Activated CD4-positive, alpha-beta T cell treated with anti-CD3 and anti-CD28 coated beads, Interleukin-2, amount 10 ng/mL, durations not matched to agents 7 days and 5 days (primary cell): ENCODE data around the gene TRAPPC2L. TPM values are rescaled to one million over a fixed set of nuclear protein-coding genes. Genes with fewer than 3 reads are reported as not detected.

ENCODE experiments used
- CTCF ChIA-PET: fragments of 350-600 bp; sonication (Branson Sonifier 250); formaldehyde crosslinking; loops from one replicate; lab custom pipeline; 2021; ENCODE audit warnings: antibody characterized with exemption; lab: Charles Lee
- POLR2A ChIA-PET: fragments of 350-600 bp; sonication (Branson Sonifier 250); formaldehyde crosslinking; loops from one replicate; lab custom pipeline; 2021; ENCODE audit warnings: antibody characterized with exemption; lab: Charles Lee
- DNase-seq: peaks from one replicate; pipeline ENCODE4 v3.0.0-alpha.2; 2020
- H3K27ac Mint-ChIP-seq: one replicate; pipeline ENCODE4 v1.8.0; 2021; ENCODE audit warnings: mild to moderate bottlenecking, moderate library complexity, mixed read lengths
- H3K27me3 Mint-ChIP-seq: one replicate; pipeline ENCODE4 v1.8.0; 2021; ENCODE audit warnings: mixed read lengths
- H3K36me3 Mint-ChIP-seq: one replicate; pipeline ENCODE4 v1.8.0; 2021; ENCODE audit warnings: low read depth, mixed read lengths
- H3K4me1 Mint-ChIP-seq: one replicate; pipeline ENCODE4 v1.8.0; 2021; ENCODE audit warnings: mixed read lengths
- H3K4me3 Mint-ChIP-seq: one replicate; pipeline ENCODE4 v1.8.0; 2021; ENCODE audit warnings: mild to moderate bottlenecking, moderate library complexity, mixed read lengths
- H3K9me3 Mint-ChIP-seq: one replicate; pipeline ENCODE4 v1.8.0; 2021; ENCODE audit warnings: mixed read lengths
- total RNA-seq, 2 experiments: library from RNA; stranded (reverse); gene quantifications; one replicate each; pipeline ENCODE4 v1.2.3, GENCODE V29; 2021

TRAPPC2L gene
- total RNA-seq, 2 experiments from 2014 or later, result 47.7 to 55.7 TPM

- H3K27ac Mint-ChIP-seq, result no peak overlapping the region
- no peak for DNase-seq
- no peaks in the 10 kb centered on the region for H3K9me3 Mint-ChIP-seq
- H3K4me3 Mint-ChIP-seq, result no peak overlapping the region
- no peaks in the 10 kb centered on the region for H3K27me3 Mint-ChIP-seq
- CTCF ChIA-PET, result no interaction called here
- no peaks in the 10 kb centered on the region for H3K4me1 Mint-ChIP-seq
- POLR2A ChIA-PET, result no interaction called here
- no peaks in the 10 kb centered on the region for H3K36me3 Mint-ChIP-seq
Observed at GRCh38 chr16:88909431-88910210, 52.7 kb downstream of the TRAPPC2L start.

DNA sequence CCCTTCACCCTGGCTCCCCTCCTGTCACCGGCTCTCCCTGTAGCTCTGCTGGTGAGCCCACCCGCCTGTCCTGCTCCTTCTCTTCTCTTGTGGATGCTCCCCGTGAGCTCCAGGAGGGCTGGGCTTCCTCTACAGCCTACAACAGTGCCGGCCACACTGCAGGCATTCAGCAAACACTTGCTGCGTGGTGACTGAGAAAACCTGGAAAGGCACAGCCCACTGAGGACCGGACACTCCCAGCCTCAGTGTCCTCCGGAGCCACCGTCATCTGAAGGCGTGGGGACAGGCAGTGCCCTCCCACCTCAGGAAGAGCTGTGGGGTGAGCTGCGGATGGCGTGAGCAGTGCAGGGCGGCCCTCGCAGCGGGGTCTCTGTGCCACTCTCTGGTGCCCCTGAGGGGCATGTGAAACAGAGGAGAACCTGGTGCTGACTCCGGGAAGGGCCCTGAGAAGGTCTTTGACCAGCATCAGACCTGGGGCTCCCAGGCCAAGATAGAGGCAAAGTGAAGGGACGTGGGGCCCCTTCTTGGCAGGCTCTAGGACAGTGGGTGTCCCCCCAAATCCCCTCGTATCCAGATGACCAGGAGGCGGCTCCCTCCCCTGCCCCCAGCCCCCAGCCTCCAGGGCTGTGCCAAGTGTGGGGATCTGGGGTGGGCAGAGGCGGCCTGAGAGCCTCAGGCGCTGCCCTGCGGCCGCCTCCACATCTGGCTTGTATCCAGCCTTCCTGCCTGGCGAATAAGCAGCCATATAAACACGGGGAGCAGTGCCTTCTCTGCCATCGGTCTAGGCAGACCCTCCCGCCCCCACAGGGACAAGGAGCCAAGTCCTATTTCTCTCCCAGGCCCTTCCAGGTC lies 53.6 kb downstream of the TRAPPC2L start:
- CTCF ChIA-PET, result no interaction called here
- Mint-ChIP-seq H3K36me3 (no peaks in the 10 kb centered on the region), H3K4me1 (no peaks in the 10 kb centered on the region)

DNA sequence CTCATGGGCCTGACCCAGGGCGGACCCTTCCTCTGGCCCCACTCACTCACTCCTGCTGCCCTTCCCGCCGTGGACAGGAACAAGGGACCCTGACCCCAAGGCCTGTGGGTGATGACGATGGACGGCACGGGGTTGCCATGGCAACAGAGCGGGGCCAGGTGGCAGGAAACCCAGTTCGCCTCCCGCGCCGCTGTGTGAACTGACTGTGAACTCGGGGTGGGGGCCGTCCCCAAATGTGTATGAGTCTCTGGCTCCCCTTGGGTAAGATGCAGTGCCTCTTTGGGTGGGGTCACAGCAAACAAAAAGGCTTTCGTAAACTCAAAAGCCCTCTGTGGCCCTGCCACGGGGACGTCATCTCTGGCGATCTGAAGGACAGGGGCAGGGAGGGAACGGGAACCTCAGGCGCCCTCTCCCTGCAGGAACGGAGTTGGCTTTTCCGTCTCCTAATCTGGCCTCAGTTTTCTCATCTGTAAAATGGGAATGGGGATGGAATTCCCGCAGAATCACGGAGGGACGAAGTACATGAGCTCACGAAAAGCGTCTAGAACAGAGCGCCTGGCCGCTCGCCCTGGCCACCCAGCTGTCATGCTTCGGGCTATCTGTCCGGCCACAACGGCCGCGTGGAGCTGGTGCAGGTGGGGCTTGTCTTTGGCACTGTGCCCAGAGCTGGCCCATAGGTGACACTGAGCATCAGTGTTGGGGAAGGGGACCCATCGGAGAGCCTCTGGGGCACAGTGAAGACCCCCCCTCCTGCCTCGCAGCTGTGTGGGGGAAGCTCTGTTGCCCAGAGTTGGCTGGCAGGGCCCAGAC lies 54.4 kb downstream of the TRAPPC2L start:
- H3K27ac Mint-ChIP-seq, result no peak overlapping the region
- H3K4me1 Mint-ChIP-seq, result no peaks in the 10 kb centered on the region
- no peak overlapping the region for H3K4me3 Mint-ChIP-seq
- CTCF ChIA-PET, result no interaction called here
- no peaks in the 10 kb centered on the region for H3K27me3 Mint-ChIP-seq
- POLR2A ChIA-PET, result no interaction called here
- peaks cover 6% of the 10 kb centered on the region for H3K9me3 Mint-ChIP-seq
- no peak for DNase-seq
- H3K36me3 Mint-ChIP-seq, result no peaks in the 10 kb centered on the region

More for the DNA sequence above, 53.6 kb downstream of the TRAPPC2L start:
- no peak overlapping the region for H3K27ac Mint-ChIP-seq
- H3K4me3 Mint-ChIP-seq, result no peak overlapping the region
- POLR2A ChIA-PET, result no interaction called here
- no peak for DNase-seq
- no peaks in the 10 kb centered on the region for H3K27me3 Mint-ChIP-seq
- no peaks in the 10 kb centered on the region for H3K9me3 Mint-ChIP-seq

DNA sequence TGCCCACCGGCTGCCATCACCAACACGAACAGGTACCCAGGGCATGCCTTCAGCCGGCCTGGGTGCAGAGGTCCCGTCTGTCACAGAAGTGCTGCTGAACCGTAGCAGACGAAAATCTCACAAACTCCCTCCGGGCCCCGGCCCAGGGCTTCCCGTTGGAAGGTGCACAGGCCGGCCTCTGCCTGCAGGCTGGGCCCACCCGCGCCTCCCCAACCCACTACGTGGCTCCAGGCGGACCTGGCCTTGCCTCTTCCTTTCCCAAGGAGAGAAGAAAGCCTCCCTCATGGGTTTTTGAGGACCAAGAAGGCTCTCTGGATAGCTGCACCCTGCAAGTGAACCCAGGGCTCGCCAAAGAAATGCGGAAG lies 55.0 kb downstream of the TRAPPC2L start:
- no peaks in the 10 kb centered on the region for H3K27me3 Mint-ChIP-seq
- H3K4me1 Mint-ChIP-seq, result no peaks in the 10 kb centered on the region
- H3K4me3 Mint-ChIP-seq, result no peak overlapping the region
- no peak overlapping the region for H3K27ac Mint-ChIP-seq
- H3K9me3 Mint-ChIP-seq, result peaks cover 6% of the 10 kb centered on the region
- ChIA-PET POLR2A (no interaction called here), CTCF (no interaction called here)
- H3K36me3 Mint-ChIP-seq, result no peaks in the 10 kb centered on the region
- no peak for DNase-seq

Other genes starting within 250 kb of the TRAPPC2L start
- gene IL17C, start 218.6 kb upstream of the TRAPPC2L start, total RNA-seq, result under 1 TPM in 1 of 2 experiments, not detected in 1; 0.20 TPM
- gene CYBA, start 206.1 kb upstream of the TRAPPC2L start, total RNA-seq, result 100 to 1,000 TPM; 486 to 586 TPM
- gene MVD, start 194.0 kb upstream of the TRAPPC2L start, total RNA-seq, result 10 to 100 TPM; 65.3 to 72.3 TPM
- gene SNAI3, start 170.6 kb upstream of the TRAPPC2L start, total RNA-seq, result 10 to 100 TPM; 21.0 to 24.2 TPM
- gene RNF166, start 150.7 kb upstream of the TRAPPC2L start, total RNA-seq, result 100 to 1,000 TPM; 214 to 234 TPM
- 10 to 100 TPM; 20.5 to 27.2 TPM for gene CTU2, start 150.6 kb upstream of the TRAPPC2L start, total RNA-seq
- gene PIEZO1, start 71.9 kb upstream of the TRAPPC2L start, total RNA-seq, result 100 to 1,000 TPM; 239 to 303 TPM
- gene CDT1, start 53.3 kb upstream of the TRAPPC2L start, total RNA-seq, result 100 to 1,000 TPM; 113 to 119 TPM
- gene APRT, start 45.2 kb upstream of the TRAPPC2L start, total RNA-seq, result 100 to 1,000 TPM in 1 of 2 experiments, 10 to 100 TPM in 1; 86.2 to 112 TPM
- gene GALNS, start 180 bp upstream of the TRAPPC2L start, total RNA-seq, result 10 to 100 TPM; 29.4 to 35.7 TPM
- not detected for gene PABPN1L, start 9.5 kb downstream of the TRAPPC2L start, total RNA-seq
- gene CBFA2T3, start 120.1 kb downstream of the TRAPPC2L start, total RNA-seq, result not detected
- 10 to 100 TPM; 57.3 to 62.0 TPM for gene ACSF3, start 236.7 kb downstream of the TRAPPC2L start, total RNA-seq